HL-60 (cell line): ENCODE measurements around the gene MIPOL1.

ENCODE experiments used
- CTCF ChIP-seq: IDR thresholded peaks from one replicate; pipeline ENCODE4 v1.5.1; 2011; ENCODE audit warnings: low read length, control low read depth, inconsistent platforms; ENCODE audit not compliant: insufficient read depth
- POLR2AphosphoS5 ChIP-seq: IDR thresholded peaks from 2 replicates; pipeline ENCODE4 v1.6.1; 2012; ENCODE audit warnings: low read depth

- TF ChIP-seq CTCF (no peak), POLR2AphosphoS5 (no peak)
Observed at GRCh38 chr14:37422319-37422718, 224.6 kb downstream of the MIPOL1 start.
